ENCODE measurements around the gene CP. TPM values are rescaled to one million over a fixed set of nuclear protein-coding genes. Genes with fewer than 3 reads are reported as not detected.

The CP gene
- total and polyA plus RNA-seq, 9 of the 15 experiments (the other 6 are each of a cell fraction or from before 2014, with no cell fraction given), result 0.30 to 0.75 TPM; not detected in 7

GRCh38 chr3:149129326-149130205 is 92.1 kb downstream of the CP start, which contains the start of gene HPS3 (continued):
- TF ChIP-seq RCOR1 (IDR thresholded peaks at IDR 0.05; ENCODE audit: borderline replicate concordance in 1 of 2, low read depth in 2 of 2, low read length in 2 of 2), result peak in 1 of 2 experiments; percentile 27; a peak in 2 of 4 replicates
- TF ChIP-seq GTF2F1 (IDR thresholded peaks at IDR 0.05; ENCODE audit: low read depth, low read length), result no peak
- peak; percentile 84 for TF ChIP-seq TFAP4 (CRISPR knock-in tag; IDR thresholded peaks at IDR 0.05; ENCODE audit: borderline replicate concordance)
- TF ChIP-seq CLOCK (CRISPR knock-in tag; IDR thresholded peaks at IDR 0.05; ENCODE audit: borderline replicate concordance), result no peak
- TF ChIP-seq ZNF121 (CRISPR knock-in tag; conservative IDR thresholded peaks at IDR 0.05), result no peak
- no peak for TF ChIP-seq ZNF766 (CRISPR knock-in tag; conservative IDR thresholded peaks at IDR 0.05)
- no peak; the same call in 1 of the 2 replicates for TF ChIP-seq TCF7 (IDR thresholded peaks at IDR 0.05; ENCODE audit: borderline replicate concordance)
- TF ChIP-seq ZNF507 (tag; conservative IDR thresholded peaks at IDR 0.05), result no peak
- no peak for TF ChIP-seq TAF9B (IDR thresholded peaks at IDR 0.05; ENCODE audit: partially characterized antibody)
- TF ChIP-seq LARP7 (IDR thresholded peaks at IDR 0.05), result no peak
- TF ChIP-seq TFE3 (CRISPR knock-in tag; IDR thresholded peaks at IDR 0.05), result peak; percentile 96
- TF ChIP-seq ZNF318 (IDR thresholded peaks at IDR 0.05; ENCODE audit: borderline replicate concordance in 1 of 2, low read depth in 1 of 2), result no peak
